ENCODE data around the gene CSF3. TPM values are rescaled to one million over a fixed set of nuclear protein-coding genes. Genes with fewer than 3 reads are reported as not detected.

Gene CSF3
- total and polyA plus RNA-seq, 2 of the 13 experiments (the other 11 are each of a cell fraction or from before 2014, with no cell fraction given) = 0.09 TPM; not detected in 1

GRCh38 chr17:39980351-39981206 is 34.7 kb upstream of the CSF3 start, which contains the start of gene PSMD3 (continued):
- TF ChIP-seq ZNF558 (CRISPR knock-in tag; IDR thresholded peaks at IDR 0.05; ENCODE audit: borderline replicate concordance) (peak; percentile 77; the same call in 1 of the 2 replicates), ZFP36 (IDR thresholded peaks at IDR 0.05; ENCODE audit: borderline replicate concordance, low read depth, low read length, partially characterized antibody) (peak; percentile 73), ZNF878 (CRISPR knock-in tag; IDR thresholded peaks at IDR 0.05) (peak; percentile 21; the same call in 1 of the 2 replicates), SUZ12 (IDR thresholded peaks at IDR 0.05; ENCODE audit: low read depth, low read length) (peak; percentile 71), ZNF841 (CRISPR knock-in tag; IDR thresholded peaks at IDR 0.05; ENCODE audit: borderline replicate concordance) (peak; percentile 90), ZBTB8A (CRISPR knock-in tag; IDR thresholded peaks at IDR 0.05; ENCODE audit: borderline replicate concordance, low read depth) (peak; percentile 81; the same call in 1 of the 2 replicates), BHLHE40 (IDR thresholded peaks at IDR 0.05; ENCODE audit: low read length) (peak; percentile 71), NBN (conservative IDR thresholded peaks at IDR 0.05) (no peak), ZNF782 (CRISPR knock-in tag; IDR thresholded peaks at IDR 0.05; ENCODE audit: borderline replicate concordance) (peak; percentile 91), STAG1 (CRISPR knock-in tag; IDR thresholded peaks at IDR 0.05) (peak; percentile 93), MTA1 (CRISPR knock-in tag; IDR thresholded peaks at IDR 0.05; ENCODE audit: borderline replicate concordance) (peak; percentile 89; the same call in 1 of the 2 replicates), ZNF839 (CRISPR knock-in tag; IDR thresholded peaks at IDR 0.05; ENCODE audit: borderline replicate concordance) (peak; percentile 98; the same call in 1 of the 2 replicates), ZNF513 (CRISPR knock-in tag; conservative IDR thresholded peaks at IDR 0.05) (peak; percentile 97), MAF1 (CRISPR knock-in tag; IDR thresholded peaks at IDR 0.05; ENCODE audit: borderline replicate concordance) (peak; percentile 85; the same call in 1 of the 2 replicates), HOXA3 (CRISPR knock-in tag; IDR thresholded peaks at IDR 0.05) (peak; percentile 93), ZNF232 (CRISPR knock-in tag; IDR thresholded peaks at IDR 0.05; ENCODE audit: borderline replicate concordance) (peak; percentile 89), CTCF (CRISPR knock-in tag; IDR thresholded peaks at IDR 0.05) (peak; percentile 96), GZF1 (CRISPR knock-in tag; IDR thresholded peaks at IDR 0.05) (peak; percentile 91), ARID2 (CRISPR knock-in tag; IDR thresholded peaks at IDR 0.05; ENCODE audit: borderline replicate concordance) (peak; percentile 68; the same call in 1 of the 2 replicates), ZNF562 (CRISPR knock-in tag; IDR thresholded peaks at IDR 0.05; ENCODE audit: borderline replicate concordance) (peak; percentile 62; the same call in 1 of the 2 replicates), ADNP (CRISPR knock-in tag; IDR thresholded peaks at IDR 0.05) (no peak), KDM2A (CRISPR knock-in tag; IDR thresholded peaks at IDR 0.05; ENCODE audit: borderline replicate concordance, low read depth) (peak; percentile 99), NFYB (CRISPR knock-in tag; IDR thresholded peaks at IDR 0.05) (peak; percentile 88), SMARCC2 (IDR thresholded peaks at IDR 0.05) (no peak)
- TF ChIP-seq, protein P1, sequence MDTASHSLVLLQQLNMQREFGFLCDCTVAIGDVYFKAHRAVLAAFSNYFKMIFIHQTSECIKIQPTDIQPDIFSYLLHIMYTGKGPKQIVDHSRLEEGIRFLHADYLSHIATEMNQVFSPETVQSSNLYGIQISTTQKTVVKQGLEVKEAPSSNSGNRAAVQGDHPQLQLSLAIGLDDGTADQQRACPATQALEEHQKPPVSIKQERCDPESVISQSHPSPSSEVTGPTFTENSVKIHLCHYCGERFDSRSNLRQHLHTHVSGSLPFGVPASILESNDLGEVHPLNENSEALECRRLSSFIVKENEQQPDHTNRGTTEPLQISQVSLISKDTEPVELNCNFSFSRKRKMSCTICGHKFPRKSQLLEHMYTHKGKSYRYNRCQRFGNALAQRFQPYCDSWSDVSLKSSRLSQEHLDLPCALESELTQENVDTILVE (CRISPR knock-in tag; IDR thresholded peaks at IDR 0.05) = peak; percentile 98
- TF ChIP-seq, protein P2, sequence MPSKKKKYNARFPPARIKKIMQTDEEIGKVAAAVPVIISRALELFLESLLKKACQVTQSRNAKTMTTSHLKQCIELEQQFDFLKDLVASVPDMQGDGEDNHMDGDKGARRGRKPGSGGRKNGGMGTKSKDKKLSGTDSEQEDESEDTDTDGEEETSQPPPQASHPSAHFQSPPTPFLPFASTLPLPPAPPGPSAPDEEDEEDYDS (CRISPR knock-in tag; IDR thresholded peaks at IDR 0.05) = peak; percentile 82

Data from HepG2 (cell line).